ENCODE results near the gene PCBP4.

PCBP4 gene

DNA sequence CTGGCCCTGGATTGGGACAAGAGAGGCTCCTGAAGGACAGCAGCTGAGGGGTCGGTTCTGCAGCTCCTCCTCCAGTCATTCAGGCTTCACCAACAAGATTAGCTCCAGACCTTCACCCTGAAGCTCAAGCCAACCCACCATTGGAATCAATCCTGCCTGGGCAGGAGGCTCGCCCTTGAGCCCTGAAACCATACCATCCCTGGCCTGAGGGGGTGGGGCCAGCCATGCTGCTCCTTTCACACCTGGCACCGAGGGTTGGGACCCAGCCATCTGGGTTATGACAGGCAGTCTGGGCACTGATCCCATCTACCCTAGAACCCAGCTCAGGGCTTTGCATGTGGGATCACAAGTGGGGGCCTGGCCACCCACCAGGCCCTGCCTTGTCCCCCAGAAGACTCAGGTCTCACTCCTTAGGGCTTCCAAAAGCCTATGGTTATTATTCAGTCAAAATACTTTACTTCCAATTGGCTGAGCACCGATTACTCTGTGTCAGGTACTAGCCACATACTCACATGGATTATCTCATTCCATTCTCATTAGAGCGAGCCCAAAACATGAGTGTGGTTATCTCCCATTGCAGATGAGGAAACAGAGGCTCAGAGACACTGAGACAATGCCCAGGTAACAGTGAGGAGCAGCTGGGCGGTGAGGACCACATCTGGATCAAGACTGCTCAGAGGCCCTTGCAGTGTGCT is 3.5 kb upstream of the PCBP4 start:
- DNase-seq = no peak

- DNase-seq = no peak
Observed at GRCh38 chr3:51969841-51970240, 2.6 kb upstream of the PCBP4 start.

- no peak for DNase-seq
Observed at GRCh38 chr3:51968883-51969678, 1.8 kb upstream of the PCBP4 start.

DNA sequence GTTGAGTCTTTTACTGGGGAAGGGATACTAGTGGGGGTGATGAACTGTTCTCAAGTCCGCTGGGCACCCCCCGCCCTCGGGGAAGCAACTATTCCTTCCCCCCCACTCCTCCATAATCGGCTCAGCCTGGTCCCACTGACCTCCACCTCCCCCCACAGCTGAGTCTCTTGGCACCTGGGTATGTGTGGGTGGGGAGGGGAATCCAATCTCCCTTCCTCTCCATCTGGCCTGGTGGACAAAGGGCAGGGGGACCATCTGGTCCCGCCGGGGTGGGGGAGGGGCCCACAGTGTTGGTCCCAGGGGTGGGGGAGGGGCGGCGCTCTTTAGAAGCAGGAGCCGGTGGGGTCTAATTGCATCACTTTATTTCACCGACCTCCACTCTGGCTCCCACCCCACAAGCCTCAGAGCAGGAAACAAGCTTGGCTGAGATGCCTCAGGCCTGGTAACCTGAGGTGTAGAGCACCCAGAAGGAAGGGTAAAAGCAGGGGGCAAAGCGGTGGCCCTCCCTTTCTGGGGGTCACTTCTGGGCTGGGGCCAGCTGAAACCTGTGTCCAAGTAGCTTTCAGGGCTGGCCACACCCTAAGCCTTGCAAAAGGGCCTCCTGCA is 1.0 kb upstream of the PCBP4 start:
- peak in 1 of 2 experiments; percentile 50 for DNase-seq

- DNase-seq = peak in 1 of 2 experiments; percentile 57
Observed at GRCh38 chr3:51966922-51967383, 301 bp downstream of the PCBP4 start.

DNA sequence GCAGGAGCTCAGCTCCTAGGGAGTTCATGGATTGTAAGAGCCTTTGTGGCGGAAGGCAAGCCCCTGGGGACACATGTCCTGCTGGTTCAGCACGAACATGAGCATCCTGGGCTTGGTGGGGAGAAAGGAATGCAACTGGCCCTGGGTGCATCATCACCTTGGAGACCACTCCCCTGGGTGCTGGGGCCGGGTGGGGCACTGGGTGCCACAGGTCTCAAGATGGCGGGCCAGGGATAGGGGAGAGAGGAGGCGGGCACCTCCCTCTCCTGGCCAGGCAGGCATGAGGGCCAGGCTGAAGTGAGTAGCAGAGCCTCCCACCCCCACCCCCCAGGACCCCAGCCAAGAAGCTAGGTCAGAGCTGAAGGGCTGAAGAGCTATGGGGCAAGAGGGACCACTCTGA is 768 bp downstream of the PCBP4 start:
- DNase-seq = peak; percentile 10 to 62

DNA sequence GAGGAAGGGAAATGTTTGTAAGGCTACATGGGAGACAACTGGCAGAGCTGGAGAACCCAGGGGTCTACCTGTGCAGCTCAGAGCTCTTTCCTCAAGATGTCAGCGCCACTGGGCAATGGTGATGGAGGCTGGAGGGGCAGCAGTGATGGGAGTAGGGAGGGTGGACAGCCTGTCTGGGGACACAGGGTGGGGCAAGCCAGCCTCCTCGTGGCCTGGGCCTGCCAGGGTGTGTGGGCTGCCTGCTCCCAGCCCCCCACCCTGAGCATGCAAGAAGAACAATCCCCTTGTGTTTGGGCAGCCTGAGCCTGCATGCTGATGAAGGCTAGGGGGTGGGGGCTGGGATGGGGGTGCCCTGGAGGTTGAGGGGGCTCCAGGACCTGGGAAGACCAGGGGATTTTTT is 1.2 kb downstream of the PCBP4 start:
- no peak for DNase-seq

DNA sequence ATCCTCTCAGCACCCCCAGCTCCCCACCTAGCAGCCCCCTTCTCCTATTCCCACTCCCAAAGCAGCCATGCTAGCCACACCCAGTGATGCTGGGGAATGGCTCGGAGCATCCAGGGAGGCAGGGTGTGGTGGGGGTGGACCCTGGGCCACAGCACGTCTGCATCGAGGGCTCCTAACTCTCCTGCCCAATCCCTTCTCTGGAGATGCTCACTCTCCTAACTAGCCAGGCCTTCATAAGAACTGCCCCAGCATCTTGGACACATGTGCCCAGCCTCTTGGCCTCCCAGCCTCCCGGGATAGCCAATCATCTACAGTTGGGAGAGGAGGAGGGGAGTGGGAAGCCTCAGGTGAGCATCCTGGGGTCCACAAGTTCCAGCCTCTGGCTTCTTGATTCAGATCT is 2.7 kb downstream of the PCBP4 start:
- no peak for DNase-seq

DNA sequence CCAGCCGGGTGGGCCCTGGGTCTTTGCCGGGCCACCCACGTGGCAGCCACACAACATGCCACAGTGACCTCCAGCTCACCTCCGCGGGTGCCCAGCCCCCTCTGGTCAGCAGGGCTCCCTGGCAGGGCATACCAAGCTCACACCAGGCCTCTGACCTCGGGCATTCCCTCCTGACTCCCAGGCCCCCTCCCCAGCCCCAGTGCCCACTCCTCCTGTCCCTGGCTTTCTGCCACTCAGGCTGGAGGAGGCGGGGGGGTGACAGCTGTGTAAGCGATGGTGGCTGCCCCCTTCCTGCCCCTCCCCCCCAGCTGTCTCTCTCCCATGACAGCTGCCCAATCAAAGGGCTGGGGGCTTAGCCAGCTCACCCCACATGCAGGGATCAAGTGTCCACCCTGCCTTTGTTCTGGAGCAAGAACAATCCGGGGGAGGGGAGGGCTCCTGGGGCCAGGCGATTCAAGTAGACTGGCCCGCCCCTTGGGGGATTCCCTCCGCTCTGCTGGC is 3.3 kb downstream of the PCBP4 start:
- no peak for DNase-seq

DNA sequence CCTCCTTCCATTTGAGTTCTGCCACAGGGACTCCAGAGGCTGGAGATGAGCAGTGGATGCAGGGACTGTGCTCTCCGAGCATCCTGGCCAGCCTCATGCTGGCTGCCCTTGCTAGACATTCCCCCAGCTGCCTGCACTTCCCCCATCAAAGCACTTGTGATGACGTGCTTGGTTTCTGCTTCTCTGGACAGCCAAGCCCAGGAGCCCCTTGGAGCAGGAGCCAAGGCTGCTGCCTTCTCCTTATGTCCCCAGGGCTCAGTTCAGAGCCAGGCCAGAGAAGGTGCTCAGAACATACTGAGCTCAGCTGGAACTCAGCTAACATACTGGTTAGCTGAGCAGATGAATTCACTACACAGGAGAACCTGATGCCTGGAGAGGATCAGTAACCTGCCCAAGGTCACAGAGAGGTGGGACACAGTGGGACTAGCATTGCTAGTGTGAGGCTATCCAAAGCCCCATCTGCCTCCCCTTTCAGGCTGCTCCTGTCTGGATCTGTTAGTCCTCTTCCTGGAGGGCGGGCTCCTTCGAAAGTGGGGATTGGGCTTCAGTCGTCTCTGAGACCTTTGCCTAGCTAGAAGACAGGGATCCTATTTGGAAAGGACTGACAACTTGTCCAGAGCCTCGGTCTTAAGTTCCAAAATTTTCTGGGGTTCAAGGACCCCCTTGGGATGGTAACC is 4.3 kb downstream of the PCBP4 start:
- DNase-seq = no peak

GRCh38 chr3:51961602-51962569 is 5.4 kb downstream of the PCBP4 start:
- DNase-seq = no peak

- no peak for DNase-seq
Observed at GRCh38 chr3:51961011-51961410, 6.2 kb downstream of the PCBP4 start.

- DNase-seq = no peak
Observed at GRCh38 chr3:51960386-51960785, 6.9 kb downstream of the PCBP4 start.

DNA sequence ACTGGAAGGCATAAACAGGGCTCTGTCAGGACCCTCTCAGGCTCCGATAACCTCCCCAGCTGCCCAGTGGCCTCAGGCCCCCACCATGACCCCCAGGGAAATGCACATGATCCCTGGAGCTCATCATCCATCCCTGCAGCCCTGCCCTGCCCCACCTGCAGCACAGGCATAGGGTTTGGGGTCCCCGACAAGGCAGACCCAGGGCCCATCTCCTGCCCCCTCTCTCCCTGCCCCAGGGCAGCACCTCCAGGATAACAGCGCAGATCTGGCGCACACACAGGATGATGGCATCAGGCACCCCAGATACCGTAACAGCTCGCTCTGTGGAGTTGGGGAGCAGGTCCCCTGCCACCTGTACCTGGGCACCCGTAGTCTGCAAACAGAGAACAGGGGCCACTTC is 7.6 kb downstream of the PCBP4 start:
- no peak for DNase-seq

- no peak for DNase-seq
Observed at GRCh38 chr3:51958603-51959521, 8.4 kb downstream of the PCBP4 start.

DNA sequence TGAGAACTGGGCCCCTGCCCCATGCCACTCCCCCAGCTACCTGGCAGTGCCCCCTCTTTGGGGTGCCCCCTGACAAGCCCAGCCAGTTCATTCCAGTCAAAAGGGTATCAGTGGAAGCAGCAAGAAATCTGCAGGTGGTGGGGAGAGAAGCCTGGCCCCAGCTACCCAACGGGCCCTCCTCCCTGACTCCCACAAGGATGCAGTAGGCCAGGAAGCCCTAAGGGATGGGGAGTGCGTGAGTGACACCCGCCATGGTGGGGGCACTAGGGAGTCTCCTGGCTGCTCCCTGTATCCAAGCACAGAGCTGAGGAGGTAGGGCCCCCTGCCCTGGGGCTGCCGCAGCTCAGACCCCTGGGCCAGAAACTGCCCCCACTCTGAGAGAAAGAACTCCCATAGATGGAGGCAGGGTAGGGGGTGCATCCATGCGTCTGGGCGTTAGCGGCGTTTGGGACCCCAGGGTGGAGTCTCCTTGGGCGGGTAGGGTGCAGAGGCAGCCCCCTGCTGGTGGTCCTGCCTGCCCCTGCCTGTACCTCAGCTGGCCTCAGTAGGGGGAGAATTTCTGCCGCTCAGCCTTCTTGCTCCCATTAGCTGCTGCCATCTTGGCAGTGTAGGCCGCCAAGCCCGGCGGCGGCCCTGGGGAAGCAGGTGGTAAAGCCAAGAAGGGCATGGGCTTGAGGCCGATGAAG is 9.6 kb downstream of the PCBP4 start:
- no peak for DNase-seq

DNA sequence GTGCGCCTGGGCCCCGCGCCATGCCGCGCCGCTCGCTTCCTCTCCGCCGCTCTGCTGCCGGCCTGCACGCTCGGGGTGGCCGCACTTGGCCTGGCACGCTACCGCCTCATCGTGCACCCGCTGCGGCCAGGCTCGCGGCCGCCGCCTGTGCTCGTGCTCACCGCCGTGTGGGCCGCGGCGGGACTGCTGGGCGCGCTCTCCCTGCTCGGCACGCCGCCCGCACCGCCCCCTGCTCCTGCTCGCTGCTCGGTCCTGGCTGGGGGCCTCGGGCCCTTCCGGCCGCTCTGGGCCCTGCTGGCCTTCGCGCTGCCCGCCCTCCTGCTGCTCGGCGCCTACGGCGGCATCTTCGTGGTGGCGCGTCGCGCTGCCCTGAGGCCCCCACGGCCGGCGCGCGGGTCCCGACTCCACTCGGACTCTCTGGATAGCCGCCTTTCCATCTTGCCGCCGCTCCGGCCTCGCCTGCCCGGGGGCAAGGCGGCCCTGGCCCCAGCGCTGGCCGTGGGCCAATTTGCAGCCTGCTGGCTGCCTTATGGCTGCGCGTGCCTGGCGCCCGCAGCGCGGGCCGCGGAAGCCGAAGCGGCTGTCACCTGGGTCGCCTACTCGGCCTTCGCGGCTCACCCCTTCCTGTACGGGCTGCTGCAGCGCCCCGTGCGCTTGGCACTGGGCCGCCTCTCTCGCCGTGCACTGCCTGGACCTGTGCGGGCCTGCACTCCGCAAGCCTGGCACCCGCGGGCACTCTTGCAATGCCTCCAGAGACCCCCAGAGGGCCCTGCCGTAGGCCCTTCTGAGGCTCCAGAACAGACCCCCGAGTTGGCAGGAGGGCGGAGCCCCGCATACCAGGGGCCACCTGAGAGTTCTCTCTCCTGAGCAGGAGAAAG is 11.1 kb downstream of the PCBP4 start:
- peak in 1 of 2 experiments; percentile 39 for DNase-seq

DNA sequence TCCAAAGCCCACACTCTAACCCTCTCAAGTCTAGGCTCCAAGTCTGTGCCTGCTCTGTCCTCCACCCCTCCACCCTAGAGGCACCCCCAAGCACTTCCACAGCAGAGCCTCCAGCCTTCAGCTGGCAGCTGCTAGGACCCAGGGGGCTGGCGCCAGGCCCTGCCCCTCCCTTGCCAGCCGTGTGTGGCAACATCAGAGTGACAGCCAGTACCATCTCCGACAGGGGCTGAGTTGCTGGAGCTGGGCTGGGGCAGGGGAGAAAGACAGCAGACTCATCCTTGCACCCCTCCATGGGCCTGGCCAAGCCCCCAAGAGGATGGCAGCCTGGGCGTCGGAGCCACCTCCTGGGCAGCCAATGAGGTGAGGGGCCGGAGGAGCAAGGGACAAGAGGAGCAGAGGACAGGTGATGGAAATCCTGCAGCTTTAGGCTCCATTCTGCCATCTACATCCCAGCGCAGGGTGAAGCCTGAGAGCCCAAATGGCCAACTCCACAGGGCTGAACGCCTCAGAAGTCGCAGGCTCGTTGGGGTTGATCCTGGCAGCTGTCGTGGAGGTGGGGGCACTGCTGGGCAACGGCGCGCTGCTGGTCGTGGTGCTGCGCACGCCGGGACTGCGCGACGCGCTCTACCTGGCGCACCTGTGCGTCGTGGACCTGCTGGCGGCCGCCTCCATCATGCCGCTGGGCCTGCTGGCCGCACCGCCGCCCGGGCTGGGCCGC is 11.9 kb downstream of the PCBP4 start, which contains the start of gene GPR62:
Gene GPR62, plus strand, starts transcription at position 207 of the 718 bp plus-strand sequence. Its CDS starts 272 bp downstream, at position 479.
- no peak for DNase-seq
